Activated CD4-positive, alpha-beta T cell treated with anti-CD3 and anti-CD28 coated beads, Interleukin-2, Interleukin-4, amounts not matched to agents 100 ng/mL and 50 ng/mL, durations not matched to agents 16 hours and 8 hours (primary cell): ENCODE measurements around the gene MUC22.
"Not testable (repeated sequence)": the region's sequence is repeated elsewhere in the genome, so short reads cannot be mapped to it uniquely, and the experiment has no call there.

Experiments used
- DNase-seq: peaks from one replicate; pipeline ENCODE4 v3.0.0-alpha.2; 2020; ENCODE audit warnings: low spot score

The MUC22 gene

DNA sequence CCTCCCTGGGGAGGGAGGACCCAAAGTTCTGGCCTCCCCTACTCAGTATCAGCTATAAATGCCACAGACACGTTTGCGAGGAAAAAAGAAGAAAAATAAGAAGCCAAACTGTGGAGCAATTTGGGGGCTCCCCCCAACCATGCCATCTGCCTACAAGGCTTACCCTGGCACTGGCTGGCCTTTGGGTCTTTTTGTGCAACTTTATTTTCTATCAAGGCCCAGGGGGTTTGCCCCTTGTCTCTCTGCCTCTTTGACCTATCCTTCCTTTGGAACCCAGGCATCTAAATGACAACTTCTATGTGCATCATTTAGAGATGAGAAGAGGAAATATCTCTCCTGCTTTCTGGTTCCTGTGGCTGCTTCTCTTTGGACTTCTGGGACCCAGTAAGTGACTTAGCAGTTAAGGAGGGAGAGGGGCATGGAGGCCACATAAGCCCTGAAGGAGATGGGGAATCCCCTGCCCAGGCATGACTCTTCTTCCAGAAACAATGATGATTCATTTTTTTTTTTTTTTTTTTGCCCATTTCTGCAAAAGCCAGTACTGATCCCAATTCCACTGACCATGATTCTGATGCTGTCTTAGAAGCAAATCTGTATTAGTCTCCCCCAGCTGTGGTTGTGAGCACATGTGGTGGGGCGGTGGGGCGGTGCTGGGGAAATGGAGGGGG is at the start of gene MUC22:
Gene MUC22, plus strand, starts transcription at position 82 of the 668 bp plus-strand sequence. Its CDS starts 233 bp downstream, at position 315.
- DNase-seq = no peak

DNA sequence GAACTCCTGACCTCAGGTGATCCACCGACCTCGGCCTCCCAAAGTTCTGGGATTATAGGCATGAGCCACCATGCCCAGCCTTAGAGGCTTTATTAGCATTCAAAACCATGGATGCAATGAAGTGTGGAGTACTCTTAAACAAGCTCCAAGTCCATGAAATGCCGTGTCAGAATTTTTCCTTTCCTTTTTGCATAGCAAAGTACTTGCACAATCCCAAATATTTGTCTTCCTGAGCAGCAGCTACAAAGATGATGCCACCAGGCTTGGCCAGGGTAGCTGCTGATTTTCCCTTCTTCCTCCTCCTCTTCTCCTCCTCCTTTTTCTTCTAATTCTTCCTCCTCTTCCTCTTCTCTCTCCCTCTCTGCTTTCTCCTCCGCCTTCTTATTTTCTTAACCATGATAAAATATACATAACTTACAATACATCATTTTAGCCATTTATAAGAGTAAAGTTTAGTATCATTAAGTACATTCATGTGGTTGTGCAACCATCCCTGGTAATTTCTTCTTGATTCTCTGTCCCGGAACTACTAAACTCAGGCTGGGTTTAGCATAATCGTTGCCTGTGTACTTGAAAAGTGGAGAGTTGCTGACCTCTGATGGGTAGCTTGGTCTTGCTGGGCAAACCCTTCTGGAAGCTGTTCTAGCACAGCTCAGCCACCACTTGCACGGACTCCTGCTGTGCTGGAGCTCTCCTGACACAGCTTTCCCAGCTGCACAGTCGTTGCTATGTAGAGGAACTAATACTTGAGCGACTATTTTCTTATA is 49.2 kb upstream of the MUC22 start:
- no peak for DNase-seq

DNA sequence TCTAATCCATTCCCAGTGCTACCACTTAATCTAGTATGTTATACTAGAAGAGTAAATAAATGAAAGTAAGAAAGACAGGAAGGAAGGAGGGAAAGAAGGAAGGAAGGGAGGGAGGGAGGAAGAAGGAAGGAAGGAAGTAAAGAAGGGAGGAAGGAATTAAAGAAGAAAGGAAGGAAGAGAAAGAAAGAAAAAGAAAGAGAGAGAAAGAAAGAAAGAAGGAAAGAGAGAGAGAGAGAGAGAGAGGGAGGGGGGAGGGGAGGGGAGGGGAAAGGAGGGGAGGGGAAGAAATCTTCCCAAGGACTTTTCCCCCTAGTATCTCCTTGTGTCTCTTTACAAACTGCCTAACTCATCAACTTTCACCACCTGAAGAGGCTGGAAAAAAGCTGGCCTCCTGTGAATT is 47.6 kb upstream of the MUC22 start:
- DNase-seq = no peak

DNA sequence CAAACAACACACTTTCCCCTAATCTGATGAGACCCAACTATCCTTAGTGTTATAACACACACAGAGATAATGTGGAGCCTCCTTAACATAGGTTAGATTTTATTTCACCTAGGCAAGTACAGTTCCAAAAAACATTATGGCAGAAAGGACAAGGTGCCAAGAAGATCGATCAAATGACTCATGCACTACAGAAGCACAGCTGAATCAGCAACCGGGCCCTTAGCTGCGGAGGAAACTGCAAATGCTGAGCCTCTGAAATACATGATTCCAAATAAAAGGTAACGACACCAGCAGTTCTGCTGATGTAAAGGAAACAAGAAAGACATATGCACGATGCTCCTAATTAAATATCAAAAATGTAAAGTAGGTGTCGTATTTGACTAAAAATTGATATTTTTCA is 46.6 kb upstream of the MUC22 start:
- no peak for DNase-seq

DNA sequence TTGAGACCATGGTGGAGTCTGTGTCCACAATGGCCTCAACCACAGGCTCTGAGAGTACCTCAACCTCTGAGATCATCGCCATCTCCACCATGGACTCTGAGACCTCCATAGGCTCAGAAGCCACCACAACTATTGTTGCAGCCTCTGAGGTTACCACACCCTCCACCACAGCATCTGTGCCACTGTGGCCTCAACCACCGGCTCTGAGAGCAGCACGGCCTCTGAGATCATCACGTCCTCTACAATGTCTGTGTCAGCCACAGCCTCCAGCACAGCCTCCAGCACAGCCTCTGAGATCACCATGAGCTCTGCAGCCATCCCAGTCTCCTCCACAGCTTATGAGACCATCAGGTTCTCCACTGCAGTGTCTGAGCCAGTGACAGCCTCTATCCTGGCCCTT is 46.2 kb upstream of the MUC22 start:
- DNase-seq = peak; percentile 19

DNA sequence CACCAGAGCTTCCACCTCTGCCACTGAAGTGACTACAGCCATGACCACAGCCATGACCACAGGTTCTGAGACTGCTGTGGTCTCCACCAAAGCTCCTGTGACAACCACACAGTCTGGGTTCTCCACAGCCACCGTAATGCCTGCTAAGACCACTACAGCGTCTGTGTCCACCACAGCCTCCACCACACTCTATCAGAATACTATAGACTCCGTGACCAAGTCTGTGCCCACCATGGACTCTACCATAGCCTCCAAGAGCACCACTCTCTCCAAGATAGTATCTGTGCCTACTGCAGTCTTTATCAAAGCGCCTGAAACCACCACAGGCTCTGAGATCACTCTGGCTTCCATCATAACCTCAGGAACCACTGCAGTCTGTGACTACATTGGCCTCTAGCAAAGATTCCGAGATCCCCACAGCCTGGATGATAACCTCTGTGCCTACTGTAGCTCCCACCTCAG is 45.1 kb upstream of the MUC22 start:
- no peak for DNase-seq

DNA sequence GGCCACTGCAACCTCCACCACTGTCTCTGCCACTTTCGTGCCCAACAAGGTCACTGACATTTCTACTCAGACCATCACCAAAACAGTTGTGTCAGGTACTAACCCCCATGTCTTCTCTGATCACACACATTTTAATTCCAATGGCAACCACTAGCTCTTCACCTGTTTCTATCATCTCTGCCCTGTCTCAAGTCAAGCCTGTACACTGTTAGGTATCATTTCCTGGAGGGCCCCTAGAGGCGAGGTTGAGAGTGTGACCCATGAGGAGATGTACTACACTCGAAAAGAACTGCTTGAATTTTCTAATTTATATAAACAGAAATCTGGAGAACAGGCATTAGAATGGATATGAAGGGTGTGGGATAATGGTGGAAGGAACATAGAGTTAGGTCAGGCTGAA is 44.1 kb upstream of the MUC22 start:
- no peak for DNase-seq

DNA sequence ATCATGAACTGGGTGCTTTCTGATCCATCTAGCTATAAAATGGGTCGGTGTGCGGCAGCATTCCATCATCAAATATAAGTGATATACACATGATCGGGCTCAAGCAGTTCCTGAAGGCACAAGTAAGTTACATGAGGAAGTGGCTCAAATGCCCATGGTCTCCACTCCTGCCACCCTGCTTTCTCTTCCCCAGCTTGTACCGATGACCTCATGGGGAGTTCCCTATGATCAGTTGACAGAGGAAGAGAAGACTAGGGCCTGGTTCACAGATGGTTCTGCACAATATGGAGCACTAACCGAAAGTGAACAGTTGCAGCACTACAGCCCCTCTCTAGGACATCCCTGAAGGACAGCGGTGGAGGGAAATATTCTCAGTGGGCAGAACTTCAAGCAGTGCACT is 41.1 kb upstream of the MUC22 start:
- DNase-seq = not testable (repeated sequence)

DNA sequence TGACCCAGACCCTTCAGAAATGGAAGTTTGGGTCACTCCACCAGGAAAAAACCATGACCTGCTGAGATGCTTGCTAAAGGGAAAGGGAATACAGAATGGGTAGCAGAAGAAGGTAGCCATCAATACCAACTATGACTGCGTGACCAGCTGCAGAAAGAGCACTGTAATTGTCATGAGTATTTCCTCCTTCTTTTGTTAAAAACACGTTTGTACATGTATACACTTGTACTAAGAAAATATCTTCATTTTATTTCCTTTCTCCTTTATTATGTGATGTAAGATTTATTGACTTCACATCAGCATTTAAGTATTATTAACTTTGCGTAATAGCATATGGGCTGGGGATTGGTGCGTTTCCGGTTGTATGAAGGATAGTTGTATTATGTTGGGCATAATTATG is 39.3 kb upstream of the MUC22 start:
- no peak for DNase-seq

DNA sequence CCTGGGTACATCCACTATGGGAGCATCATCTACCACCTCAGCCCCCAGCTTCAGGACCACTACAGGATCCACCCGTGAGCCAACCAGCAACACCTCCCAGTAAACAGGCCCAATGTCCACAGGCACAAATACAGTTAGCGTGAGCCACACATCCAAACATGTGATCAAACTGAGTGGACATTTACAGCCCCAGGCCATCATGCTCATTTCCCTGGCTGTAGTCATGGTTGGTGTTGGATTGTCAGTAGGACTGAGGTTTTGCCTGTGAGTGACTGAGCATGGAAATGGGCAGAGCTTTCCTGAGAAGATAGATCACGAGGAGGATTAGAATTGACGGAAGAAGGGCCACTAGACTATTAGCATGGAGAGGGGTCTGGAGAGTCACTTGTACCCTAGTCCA is 37.5 kb upstream of the MUC22 start:
- DNase-seq = no peak

DNA sequence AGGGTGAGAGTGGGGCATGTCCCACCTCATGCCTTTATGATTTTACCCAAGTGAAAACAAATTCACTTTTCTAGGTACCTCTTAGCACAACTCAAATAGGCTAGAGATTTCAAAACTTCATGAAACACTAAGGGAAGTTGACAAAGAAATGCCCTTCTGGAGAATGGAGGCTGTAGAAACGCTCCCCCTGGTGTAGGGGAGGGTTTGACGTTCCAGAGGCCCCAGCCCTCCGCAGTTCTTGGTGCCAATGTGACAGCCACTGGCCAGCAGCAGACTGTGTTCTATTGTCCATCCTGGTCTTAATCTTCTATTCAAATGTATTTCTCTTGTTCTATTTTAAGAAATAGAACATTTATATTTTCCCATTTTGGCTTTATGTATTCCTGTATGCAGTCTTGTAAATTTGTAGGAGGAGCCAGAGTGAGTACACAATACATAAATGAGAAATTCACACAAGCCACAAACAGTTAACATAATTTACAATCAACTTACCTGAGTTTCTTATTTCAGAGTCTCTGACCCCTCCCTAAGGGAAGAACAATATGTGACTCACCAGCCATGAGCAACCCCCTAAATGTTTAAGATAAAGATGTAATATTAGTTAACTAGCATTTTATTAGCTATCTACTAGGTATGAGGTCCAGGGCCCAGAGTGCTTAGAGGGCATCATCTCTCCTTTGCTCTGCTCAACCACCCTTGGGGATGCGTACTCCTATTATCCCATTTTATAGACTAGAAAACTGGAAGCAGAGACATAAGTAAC is 35.6 kb upstream of the MUC22 start:
- DNase-seq = no peak

DNA sequence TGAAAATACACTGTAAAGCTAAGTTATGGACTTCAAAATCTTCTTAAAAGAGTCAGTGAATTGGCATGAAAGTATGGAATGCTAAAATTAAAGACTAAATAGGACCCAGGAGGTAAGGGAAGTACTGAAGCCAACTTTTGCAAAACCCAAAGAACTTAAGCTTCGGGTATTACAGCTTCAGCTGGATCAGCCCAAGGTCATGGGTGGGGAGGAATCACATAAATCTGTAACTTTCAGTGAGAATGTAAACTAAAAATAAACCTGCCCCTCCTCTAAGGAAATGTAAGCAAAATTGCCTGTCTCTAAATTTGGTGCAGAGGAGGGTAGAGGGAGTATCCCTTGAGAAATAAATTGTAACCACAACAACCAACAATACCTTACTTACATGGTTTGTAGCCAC is 31.1 kb upstream of the MUC22 start:
- DNase-seq = no peak

DNA sequence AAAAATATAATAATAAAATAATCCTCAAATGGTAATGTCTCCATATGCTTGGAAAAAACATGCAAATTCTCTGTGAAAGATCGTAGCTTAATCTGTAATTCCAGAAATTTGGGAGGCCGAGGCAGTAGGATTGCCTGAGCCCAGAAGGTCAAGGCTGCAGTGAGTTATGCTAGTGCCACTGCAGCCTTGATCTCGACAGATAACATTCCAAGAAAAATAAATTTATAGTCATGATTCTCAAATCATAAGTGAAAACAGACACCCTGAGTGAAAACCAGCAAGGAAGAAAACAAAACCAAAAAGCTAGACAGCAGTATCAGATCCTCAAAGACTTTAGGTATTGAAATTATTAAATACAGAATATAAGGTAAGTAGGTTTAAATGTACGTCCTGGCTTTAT is 30.6 kb upstream of the MUC22 start:
- DNase-seq = no peak

DNA sequence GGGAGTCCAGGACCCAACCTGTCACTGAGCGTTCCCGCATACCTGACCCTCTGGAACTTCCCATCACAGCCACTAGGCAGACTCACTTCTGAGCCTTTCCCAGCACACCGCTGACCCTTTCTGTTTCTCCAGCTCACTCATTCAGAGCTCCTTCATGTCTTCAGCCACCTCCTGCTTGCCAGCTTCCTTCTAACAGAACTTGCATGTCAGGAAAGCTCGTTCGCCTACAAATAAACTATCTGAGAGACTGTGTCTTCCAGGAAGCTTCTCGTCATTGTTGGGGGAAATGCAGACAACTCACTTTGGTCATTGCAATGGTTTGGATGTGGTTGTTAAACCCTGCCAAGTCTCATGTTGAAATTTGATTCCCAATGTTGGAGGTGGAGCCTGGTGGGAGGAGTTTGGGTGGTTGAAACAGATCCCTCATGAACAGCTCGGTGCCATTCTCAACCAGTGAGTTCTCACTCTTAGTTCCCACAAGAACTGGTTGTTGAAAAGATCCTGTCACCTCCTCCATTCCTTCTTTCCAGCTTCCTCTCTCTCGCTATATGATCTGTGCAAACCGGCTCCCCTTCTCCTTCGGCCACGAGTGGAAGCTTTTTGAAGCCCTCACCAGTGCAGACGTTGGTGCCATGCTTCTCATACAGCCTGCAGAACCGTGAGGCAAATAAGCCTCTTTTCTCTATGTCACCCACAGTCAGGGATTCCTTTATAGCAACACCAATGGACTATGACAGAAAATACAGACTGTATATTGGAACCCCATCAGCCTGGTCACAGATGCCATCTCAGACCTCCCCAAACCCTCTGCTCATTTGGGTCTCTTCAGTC is 28.1 kb upstream of the MUC22 start:
- no peak for DNase-seq

DNA sequence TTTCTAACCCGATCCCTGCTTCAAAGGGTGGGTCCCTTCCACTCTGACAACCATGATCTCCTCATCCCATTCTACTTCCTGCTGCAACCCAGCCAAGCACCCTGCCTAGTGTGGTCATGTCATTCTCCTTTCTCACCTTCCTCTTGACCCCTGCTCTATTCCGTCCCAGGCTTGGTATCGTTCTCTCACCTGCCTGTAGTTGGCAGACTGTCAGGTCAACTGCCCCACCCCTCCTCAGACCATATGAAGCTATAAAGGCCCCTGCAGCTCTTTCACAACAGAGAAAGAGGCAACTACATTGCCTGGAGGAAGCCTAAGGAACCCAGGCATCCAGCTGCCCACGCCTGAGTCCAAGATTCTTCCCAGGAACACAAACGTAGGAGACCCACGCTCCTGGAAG is 26.8 kb upstream of the MUC22 start, which contains the start of gene MUC21:
Gene MUC21, plus strand, starts transcription at position 280 of the 400 bp plus-strand sequence. CDS start 241 bp downstream, outside the sequence.
- no peak for DNase-seq

DNA sequence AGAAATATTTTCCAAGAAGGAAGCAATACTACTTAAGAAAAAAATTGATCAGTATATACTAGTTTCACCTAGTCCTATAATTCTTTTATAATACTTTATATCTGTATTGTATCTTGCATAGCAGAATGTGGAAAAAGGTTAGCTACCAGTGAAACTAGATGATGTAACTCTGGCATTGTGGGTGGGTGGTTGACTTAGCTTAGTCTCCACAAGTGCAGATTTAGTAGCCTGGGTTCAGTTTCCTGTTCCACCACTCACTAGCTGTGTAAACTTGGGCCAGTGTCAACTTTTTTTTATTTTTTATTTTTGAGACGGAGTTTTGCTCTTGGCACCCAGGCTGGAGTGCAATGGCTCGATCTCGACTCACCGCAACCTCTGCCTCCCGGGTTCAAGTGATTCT is 24.8 kb upstream of the MUC22 start:
- DNase-seq = no peak

DNA sequence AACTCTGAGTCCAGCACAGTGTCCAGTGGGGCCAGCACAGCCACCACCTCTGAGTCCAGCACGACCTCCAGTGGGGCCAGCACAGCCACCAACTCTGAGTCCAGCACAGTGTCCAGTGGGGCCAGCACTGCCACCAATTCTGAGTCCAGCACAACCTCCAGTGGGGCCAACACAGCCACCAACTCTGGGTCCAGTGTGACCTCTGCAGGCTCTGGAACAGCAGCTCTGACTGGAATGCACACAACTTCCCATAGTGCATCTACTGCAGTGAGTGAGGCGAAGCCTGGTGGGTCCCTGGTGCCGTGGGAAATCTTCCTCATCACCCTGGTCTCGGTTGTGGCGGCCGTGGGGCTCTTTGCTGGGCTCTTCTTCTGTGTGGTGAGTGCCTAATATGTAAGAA is 23.0 kb upstream of the MUC22 start:
- DNase-seq = no peak

DNA sequence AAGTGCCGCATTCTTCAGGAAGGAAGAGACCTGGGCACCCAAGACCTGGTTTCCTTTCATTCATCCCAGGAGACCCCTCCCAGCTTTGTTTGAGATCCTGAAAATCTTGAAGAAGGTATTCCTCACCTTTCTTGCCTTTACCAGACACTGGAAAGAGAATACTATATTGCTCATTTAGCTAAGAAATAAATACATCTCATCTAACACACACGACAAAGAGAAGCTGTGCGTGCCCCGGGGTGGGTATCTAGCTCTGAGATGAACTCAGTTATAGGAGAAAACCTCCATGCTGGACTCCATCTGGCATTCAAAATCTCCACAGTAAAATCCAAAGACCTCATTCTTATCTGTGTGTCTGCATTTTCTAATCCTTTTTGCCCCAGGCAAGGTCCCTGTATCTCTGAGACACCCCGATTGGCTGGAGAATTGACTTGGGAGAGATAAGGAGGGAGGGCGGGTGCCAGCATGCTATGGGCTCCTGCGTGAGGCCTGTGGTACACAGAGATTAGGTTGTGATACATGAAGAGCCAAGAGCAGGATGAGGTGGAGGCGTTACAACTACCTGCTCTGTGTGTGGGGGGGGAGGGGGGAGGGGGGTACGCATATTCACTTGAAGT is 22.0 kb upstream of the MUC22 start:
- no peak for DNase-seq

DNA sequence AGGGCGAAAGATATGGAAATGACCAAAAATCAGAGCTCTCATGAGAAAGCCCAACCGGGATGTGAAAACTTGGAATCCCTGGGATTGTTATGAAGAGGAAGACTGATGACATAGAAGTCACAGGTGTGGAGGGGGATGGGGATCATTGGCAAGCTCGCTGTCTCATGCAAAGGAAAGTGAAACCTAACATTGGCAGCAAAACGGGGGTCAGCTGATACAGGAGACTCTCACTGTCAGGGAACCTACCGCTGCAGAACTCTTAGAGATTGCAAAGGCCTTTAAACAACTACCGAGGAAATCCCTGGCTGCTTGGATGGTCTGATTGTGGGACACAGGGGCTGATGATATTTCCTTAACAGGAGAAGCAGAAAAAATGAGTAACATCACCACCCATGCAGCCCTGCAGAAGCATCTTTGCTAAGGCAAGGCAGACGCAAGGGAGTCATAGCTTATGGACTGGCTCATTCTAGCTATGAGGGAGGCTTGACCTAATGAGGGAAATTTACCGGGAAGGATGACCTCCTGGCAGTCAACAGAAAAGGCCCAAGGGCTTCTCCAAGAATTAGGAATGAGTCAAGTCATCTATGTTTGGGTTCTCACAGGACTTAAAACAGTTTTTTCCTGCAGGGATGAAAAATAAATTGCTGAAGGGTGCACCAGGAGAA is 19.7 kb upstream of the MUC22 start:
- no peak for DNase-seq

DNA sequence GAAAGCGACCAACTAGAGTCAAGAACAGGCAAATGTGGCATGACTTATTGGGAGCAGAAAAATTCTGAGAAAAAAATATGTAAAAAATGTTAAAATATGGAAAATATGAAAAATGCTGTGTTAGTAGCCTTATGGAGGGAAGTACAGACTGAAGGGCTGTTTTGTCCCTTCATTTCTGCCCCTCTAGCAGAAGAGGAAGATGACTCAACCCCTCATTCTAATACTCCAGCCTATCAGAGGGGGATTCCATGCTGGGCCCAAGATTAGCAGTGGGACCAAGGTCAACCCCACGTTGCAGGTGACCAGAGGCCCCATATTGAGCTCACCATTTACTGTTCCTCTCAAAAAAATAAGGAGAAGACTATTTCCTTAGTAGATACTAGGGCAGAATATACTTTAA is 18.4 kb upstream of the MUC22 start:
- DNase-seq = no peak

DNA sequence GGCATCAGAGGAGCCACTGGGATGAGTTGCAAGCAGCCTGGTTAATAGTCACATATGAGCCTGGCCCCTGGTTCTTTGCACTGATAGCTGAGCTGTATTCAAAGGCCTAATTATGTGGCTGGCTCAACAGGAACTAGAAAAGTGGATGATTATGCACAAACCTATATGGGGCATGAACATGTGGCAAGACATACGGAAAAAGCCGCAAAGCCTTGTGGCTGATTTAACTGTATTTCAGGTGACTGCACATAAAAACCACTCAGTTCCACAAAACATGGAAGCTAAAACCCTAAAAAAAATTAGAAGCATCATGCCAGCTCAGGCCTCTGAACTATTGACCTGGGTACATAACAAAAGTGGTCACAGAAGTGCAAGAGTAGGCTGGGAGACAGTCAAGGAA is 13.0 kb upstream of the MUC22 start:
- no peak for DNase-seq
